Hematopoietic multipotent progenitor cell treated with erythropoietin and hydrocortisone succinate and interleukin-3 and kit ligand, for 6 days (in vitro differentiated cells): ENCODE results near the gene EFNA4.

Source experiments
- DNase-seq: peaks from one replicate; pipeline ENCODE4 v3.0.0-alpha.2; 2015

Gene EFNA4

DNA sequence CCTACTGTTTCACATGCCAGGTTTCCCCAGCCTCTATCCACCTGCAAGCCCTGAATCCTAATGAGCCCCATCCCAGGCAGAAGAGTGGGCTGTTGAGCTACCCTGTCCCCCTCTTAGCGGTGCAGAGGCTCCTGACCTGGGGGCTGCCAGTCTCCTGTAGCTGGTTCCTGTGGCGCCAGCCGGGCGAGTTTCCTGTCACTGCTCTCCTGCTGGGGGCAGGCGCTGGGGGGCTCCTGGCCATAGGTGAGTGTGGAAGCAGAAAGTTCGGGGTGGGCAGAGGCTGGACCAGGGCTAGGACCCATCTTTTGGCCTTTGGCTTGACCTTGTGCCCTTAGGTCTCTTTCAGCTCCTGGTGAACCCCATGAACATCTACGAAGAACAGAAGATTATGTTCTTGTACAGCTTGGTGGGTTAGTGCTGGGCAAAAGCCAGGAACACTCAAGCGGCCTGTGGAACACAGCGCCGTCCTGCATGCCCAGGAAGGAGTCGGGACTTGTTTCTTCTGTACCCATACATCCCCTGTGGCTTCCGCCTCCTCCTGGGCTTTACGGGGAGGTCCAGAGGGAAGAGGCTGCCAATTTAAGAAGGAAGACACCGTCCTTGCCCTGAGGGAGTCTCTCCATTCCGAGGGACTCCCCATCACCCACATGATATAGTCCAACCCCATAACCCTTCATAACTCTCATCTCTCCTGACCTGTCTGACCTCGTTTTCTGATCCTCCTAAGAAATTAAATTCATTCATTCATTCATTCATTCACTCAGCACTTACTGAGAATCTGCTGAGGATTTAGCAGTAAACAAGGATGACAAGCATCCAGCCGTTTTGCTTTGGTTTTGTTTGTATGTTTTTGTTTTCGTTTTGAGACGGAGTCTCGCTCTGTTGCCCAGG is 29.0 kb upstream of the EFNA4 start:
- DNase-seq = no peak

DNA sequence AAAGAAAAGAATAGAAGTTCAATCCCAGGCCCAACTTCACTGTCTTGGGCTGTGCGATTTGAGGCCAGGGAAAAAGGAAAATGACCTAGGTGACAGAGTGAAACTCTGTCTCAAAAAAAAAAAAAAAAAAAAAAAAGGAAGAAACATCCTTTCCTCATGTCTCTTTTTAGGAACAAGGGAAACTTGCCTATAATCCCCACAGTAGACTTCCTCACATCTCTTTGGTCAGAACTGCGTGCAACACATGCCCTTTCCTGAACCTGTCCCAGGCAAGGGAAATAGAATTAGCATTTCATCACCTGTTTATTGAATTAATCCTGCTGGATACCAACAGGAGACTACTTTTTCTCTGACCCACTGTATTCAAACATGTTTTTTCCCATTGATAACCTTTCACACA is 27.6 kb upstream of the EFNA4 start:
- DNase-seq = no peak

DNA sequence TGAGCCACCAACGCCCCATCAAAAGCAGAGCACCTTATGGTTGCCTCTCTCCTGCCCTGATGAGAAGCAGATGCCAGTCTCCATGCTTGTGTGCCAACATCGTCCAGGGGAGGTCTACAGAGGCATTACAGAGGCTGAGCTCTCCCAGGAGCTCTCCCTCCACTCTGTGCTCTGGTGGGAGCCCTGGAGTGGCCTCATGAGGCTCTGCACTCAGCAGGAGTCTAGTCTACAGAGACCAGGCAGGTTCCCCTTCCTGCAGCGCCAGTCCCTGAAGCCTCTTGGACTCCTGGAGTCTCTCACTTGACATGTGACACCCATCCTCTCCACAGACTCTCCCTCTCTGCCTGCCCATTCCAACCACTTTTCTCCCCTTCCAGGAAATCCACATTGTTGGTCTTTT is 26.5 kb upstream of the EFNA4 start:
- DNase-seq = no peak

DNA sequence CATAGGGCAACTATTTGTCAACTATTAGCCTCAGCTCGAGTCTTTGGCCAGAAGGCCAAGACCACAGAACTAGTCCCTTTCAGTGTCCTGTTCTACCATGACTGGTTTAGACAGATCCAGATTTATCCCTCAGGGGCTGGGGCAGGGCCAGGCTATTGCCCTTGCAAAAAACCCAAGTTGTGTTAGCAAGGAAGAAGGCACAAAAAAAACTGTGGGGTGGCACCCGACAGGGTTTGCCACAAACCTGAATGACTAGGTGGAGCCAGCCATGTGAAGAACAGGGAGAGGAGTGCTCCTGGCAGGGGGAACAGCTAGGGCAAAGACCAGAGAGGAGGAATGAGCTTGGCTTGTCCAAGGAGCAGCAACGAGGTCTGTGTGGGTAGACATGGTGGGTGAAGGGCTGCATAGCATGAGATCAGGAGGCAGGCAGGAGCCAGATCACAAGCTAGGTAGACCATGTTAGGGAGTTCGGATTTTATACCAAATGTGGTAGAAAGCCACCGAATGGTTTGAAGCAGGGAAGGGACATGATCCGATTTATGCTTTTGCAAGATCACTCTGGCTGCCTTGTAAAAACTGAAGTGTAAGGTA is 25.6 kb upstream of the EFNA4 start:
- DNase-seq = no peak

DNA sequence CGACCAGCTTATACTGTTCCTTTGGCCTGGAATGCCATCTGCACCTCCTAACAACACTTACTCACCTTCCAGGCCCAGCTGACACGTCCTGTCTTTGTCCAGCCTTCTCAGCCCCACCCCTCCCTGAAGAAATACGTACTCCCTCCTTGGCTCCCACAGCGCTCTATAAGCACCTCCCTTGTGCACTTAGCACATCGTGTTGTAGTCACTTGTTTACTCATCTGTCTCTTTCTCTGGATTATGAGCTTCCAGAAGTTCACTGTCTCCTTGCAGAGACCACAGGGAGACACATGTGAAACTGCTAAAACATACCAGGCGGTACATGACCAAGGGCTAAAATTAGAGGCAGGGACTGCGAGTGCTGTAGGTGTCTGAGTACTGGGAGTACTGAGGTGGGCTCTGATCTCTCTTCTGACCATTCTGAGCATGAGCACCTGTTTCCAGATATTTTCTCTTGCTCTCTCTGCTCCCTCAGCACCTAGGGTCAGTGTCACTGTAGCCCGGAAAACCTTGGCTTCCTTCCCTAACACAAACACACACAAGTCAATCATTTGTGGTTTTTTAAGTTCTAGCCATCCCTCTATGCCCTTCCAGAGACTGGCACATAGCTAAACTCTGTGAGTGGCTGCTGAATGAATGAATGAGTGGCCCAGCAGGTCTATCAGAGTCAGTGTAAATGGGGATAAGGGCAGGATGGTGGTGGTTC is 24.8 kb upstream of the EFNA4 start:
- no peak for DNase-seq

DNA sequence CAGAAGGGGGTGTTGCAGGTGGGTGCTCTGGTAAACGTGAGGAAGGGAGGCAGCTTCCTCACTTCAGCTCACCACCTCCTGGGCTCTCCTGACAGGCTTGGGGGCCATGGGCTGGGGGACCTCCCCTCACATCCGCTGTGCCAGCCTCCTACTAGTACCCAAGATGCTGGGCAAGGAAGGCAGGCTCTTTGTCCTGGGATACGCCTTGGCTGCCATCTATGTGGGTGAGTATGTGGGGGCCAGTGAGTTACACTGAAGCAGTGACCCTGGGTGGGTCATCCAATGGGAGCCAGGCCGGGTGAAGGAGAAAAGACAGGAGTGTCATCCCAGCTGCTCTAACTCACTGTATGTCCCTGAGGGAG is 24.3 kb upstream of the EFNA4 start:
- DNase-seq = no peak

DNA sequence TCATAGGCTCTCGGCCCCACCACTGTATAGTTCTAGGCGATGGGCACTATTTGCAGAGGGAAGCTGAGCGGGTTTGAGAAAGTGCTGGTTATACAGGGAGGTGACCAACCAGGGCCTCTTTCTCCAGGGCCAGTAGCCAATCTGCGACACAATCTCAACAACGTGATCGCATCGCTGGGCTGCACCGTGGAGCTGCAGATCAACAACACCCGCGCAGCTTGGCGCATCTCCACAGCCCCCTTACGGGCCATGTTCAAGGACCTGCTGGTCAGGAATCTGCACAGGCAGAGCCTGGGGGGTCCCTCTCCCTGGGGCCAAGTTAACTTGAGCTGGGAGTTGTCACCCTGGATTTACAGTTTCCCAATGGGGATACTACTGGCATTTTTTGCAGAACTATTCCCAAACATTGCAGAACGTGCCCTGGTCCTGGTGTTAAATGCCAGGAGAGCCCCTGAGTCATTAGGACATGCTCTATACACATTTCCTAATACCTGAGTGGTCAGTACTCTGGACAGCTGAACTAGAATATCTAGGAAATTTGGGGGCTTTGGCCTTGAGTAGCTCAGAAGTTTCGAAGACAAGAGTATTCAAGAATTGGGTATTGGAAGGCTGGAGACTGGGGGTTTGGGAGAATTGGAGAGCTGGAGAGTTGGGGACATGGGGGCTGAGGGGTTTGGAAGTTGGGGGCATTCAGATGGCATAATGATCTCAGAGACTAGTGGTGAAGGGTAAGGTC is 23.0 kb upstream of the EFNA4 start:
- DNase-seq = no peak

DNA sequence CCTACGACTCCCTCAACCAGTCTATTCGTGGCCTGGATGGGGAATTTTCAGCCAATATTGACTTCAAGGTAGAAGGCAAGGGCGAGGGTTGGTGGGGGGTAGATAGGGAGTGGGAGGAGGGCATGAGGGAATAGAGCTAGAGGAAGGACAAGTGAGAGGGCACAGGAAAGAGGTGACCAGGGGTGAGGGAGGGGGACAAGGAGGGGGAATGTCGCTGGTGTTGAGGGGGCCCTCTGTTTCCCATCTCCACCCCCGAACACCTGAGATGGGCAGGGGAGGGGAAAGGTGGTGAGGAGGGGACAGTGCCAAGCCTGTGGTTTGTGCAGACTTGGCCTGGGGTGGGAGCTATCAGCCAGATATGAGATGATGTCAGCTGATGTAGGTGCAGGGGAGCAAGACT is 20.8 kb upstream of the EFNA4 start:
- DNase-seq = no peak

DNA sequence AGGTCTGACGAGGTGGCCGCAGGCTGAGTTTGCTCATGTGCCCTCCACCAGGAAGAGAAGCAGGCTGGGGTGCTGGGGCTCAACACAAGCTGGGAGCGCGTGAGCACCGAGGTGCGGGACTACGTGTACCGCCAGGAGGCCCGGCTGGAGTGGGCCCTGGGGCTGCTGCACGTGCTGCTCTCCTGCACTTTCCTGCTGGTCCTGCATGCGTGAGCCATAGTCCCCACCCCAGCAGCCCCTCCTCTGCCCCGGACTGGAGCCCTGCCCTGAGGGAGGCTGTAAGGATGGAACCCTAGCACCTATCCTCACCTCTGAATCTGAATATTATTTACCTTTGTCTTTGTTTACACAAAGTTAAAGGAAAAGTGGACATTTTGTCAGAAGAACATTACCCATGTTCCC is 20.2 kb upstream of the EFNA4 start:
- DNase-seq = no peak

DNA sequence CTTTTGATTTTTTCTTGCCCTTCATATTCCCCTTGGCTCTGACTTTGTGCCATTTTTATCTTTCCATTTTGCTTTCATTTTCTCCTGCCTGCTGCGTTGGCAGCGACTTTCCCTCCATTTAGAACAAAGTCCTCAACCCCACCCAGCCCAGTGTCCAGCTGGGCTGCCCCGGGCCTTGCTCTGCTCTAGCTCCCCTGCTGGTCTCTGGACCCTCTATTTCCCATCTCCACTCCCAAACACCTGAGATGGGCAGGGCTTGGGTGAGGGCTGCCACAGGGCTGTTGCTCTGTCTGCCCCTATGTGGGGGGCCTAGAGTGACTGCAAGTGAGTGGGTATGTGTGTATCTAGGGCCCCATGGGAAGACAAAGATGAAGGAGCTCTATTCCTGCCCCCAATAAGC is 19.7 kb upstream of the EFNA4 start:
- DNase-seq = no peak

DNA sequence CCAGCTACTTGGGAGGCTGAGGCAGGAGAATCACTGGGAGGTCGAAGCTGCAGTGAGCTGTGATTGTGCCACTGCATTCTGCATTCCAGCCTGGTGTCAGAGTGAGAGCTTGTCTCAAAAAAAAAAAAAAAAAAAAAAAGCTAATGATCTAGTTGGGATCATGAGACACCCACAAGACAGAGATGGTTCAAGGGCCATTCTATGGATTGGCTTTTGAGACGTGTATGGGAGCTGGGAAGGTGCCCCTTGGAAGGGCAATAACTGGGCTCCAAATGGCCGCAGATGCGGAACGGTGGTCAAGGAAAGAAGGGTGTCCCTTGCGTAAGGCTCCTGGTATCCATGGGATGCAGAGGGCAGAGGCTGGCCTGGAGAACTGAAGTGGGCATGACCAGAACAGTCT is 19.2 kb upstream of the EFNA4 start:
- DNase-seq = no peak

DNA sequence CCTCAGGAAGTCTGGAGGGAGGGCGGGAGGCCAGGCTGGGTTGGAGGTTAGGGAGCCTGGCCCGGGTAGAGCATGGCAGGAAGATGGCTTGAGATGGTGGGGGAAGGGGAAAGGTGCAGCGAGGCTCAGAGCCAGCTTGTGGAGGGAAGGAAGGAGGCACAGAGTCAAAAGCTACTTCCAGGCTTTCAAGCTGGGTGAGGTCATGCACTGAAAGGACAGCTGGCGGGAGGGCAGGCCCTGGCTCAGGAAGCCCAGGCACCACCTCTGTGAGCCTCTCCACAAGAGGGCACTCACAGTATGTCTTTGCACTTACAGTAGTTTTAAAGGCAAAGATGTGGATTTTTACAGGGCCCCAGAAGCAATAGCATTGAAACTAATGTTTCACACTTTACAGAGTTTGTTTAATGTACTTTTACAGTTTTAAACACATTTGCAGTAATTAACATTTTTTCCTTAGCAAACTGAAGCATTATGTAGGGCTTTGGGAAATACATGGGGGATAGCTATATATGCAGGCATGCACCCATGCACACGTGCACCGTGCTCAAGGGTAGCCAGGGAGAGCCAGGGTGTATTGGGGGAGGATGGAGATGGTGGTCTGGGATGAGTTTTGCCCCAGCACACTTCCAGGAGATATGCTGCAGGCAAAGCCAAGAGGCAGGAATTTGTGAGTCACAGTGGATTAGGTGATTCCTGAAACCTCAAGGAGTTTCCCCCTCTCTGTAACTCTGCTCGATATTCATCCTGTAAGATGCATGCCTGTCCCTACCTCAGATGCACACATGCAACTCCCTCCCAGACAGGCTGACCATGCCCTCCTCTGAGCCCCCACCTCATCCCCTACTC is 18.5 kb upstream of the EFNA4 start:
- DNase-seq = peak; percentile 92

DNA sequence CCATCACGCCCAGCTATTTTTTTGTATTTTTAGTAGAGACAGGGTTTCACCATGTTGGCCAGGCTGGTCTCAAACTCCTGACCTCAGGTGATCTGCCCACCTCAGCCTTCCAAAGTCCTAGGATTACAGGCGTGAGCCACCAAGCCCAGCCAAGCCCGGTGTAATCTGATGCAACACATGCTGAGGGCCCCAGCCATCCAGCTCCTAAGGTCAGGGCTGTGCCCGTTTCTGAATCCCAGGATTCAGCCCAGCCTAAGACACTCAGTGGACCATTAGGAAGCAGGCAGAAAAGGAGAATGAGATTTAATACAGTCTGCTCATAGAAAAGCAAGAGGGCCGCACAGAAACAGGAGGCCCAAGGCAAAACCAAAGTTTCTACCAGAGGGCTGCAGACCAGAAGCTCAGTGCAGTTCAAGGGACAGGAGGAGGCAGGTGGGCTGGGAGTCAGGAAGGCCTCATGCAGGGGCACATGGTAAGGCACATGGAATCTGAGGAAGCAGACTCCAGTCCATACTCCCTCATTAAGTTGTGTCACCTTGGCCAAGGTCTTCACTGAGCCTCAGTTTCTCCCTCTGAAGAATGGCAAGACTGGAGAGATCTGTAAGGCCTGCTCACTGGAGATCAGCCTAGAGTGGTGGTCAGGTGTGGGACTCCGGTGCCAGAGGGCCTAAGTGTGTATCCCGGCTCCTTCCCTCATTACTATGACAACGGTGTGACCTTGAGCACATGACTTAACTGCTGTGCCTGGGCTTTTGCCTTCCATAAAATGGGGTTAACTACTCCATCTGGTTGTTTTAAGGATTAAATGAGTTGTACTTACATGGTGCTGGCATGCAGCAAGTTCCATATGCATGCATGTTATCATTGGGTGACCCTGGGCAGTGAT is 14.8 kb upstream of the EFNA4 start:
- no peak for DNase-seq

DNA sequence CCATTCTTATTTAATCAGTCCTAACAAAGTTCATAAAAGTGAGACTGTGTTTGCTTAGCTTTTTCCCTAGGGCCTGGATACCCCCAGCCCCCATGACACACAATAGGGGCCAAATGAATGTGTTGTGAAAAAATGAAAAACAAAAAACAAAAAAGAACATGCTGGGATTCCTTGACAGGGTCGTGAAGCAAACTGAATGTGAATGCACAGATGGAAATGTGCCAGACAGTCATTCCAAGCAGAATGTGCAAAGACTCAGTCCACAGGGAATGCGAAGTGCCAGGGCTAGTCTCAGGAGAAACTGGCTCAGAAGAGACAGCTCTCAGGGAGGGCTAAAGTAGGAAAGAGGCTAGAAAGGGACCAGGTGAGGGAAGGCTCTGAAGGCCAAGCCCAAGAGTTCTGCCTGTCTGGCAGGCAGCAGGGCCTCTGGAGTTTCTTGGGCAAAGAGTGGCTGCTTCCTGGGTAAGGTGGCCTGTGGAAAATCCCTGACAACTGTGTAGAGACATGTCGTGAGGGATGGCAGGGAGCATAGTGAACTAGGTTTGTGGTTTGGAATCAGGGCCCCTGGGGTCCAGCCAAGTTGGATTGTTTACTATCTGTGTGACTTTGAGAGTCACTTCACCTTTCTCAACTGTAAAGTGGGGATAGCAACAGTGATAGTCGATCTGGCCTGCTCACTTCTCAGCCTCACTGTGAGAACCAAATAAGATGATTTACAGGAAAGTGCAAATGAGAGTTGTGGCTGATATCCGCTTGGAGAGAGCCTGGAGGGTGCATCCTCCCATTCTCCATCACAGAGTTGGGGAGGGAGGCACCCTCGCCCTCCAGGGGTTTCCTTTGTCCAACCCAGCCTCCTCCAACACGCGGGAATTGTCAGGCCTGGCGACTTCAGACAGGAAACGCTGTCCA is 13.6 kb upstream of the EFNA4 start:
- DNase-seq = no peak

DNA sequence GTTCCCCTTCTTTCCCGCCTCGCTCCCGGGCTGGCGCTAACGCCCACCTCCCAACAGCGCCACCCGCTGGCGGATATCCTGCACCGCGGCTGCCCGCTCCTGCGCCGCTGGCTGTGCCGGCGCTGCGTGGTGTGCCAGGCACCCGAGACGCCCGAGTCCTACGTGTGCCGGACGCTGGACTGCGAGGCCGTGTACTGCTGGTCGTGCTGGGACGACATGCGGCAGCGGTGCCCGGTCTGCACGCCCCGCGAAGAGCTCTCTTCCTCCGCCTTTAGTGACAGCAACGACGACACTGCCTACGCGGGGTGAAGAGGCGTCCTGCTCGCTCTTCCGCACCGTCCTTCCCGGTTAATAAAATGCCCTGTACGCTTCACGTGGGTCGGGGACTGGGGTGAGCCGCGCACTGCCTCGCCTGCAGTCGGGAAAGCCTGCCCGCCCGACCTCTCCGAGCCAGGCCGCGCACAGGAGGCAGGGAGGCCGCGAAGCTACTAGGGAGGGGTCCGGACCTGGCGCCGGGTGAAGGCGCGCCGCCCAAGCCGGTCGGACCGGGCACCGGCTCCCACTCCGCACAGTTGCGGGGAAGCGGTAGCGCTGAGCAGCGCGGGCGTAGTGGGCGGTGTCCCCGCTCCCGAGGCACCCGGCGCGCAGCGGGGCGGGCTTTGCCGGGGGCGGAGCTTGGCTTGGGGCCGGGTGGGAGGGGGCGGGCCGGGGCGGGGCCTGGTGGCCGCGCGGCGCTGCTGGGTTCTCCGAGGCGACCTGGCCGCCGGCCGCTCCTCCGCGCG is 12.8 kb upstream of the EFNA4 start, which contains the start of gene ADAM15:
ADAM15 (plus strand) TSS at position 757 of the 782 bp plus-strand sequence. CDS start 71 bp downstream, outside the sequence.
- peak; percentile 86 for DNase-seq

DNA sequence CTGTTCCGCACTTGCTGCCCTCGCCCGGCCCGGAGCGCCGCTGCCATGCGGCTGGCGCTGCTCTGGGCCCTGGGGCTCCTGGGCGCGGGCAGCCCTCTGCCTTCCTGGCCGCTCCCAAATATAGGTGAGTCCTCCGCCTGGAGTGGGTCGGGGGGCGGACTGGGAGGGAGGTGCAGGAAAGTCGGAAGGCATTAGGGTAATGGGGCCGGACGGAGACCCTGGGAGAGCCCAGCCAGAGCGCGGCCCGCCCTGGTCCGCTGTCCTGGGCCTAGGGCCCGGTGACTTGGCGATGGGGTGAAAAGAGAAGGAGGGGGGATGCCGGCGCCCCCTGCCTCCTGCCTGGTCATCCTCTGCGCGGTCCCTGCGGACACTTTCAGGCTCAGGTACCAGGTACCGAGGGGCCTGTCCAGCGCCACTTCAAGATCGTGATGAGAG is 12.2 kb upstream of the EFNA4 start:
- DNase-seq = no peak

DNA sequence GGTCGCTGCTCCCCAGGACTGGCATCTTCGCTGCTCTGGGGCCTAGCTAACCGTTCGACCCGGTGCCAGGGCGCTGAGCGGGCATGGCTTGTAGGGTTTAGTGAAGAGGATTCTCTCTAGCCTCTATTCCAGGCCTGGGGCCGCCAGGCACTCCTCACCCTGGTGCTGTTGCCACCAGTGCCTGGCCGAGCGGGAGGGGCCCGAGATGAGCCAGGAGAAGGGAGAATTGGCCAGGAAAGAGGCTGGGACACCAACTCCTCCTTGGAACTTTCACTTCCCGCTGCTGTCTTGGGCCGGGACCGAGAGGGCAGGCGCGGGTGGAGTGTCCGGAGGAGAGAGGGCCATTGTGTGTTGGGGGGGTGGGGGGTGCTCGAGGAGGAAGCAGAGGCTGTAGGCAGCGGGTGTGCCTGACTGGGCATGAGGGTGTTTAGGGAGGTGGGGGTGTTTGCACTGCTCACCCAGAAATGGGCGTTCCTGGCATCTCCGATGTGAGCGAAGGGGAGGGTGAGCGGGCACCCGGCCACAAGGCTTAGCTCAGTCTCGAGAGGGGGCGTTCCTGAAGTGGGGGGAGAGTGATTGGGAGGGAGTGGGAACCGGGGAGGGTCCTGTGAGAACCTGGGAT is 11.7 kb upstream of the EFNA4 start:
- DNase-seq = peak; percentile 83
